Measurements from ENCODE around the gene PTPRG. TPM values are rescaled to one million over a fixed set of nuclear protein-coding genes. Genes with fewer than 3 reads are reported as not detected.

Gene PTPRG
- total and polyA plus RNA-seq, 2 of the 13 experiments (the other 11 are each of a cell fraction or from before 2014, with no cell fraction given), result 8.0 to 25.3 TPM

GRCh38 chr3:61618871-61619270 lies 57.5 kb downstream of the PTPRG start (continued):
- TF ChIP-seq FOXP4 (CRISPR knock-in tag; IDR thresholded peaks at IDR 0.05) (no peak), SUZ12 (IDR thresholded peaks at IDR 0.05; ENCODE audit: low read depth, low read length) (no peak), ZBTB20 (CRISPR knock-in tag; IDR thresholded peaks at IDR 0.05; ENCODE audit: borderline replicate concordance, low read depth) (no peak), KDM5B (CRISPR knock-in tag; IDR thresholded peaks at IDR 0.05; ENCODE audit: borderline replicate concordance) (no peak), ARHGAP35 (CRISPR knock-in tag; IDR thresholded peaks at IDR 0.05; ENCODE audit: borderline replicate concordance) (no peak), ZNF780A (CRISPR knock-in tag; IDR thresholded peaks at IDR 0.05) (no peak), HINFP (CRISPR knock-in tag; IDR thresholded peaks at IDR 0.05; ENCODE audit: low read depth) (no peak), ZSCAN30 (CRISPR knock-in tag; IDR thresholded peaks at IDR 0.05) (no peak), FIP1L1 (IDR thresholded peaks at IDR 0.05; ENCODE audit: borderline replicate concordance, insufficient read depth, low read depth, low read length) (no peak), RARA (CRISPR knock-in tag; IDR thresholded peaks at IDR 0.05) (no peak), TRIM22 (IDR thresholded peaks at IDR 0.05) (no peak)

All from HepG2 (cell line).